Thyroid gland (tissue), 4 donors: ENCODE measurements around the gene DLG3. TPM values are rescaled to one million over a fixed set of nuclear protein-coding genes. Genes with fewer than 3 reads are reported as not detected.

ENCODE experiments used
- DNase-seq, 2 donors: peaks; one replicate each; pipeline ENCODE4 v3.0.0-alpha.2; 2019
- H3K27ac ChIP-seq, 3 donors: fragments of 200-600 bp; sonication (generic); 1 replicate in 2 of 3; 2 replicates in 1 of 3; pipeline ENCODE4 v1.5.1; 2016 to 2019; ENCODE audit warnings: mild to moderate bottlenecking in 1 of 3, moderate library complexity in 1 of 3
- H3K27me3 ChIP-seq: fragments of 200-600 bp; sonication (generic); one replicate; pipeline ENCODE4 v1.5.1; 2019
- H3K36me3 ChIP-seq, 2 donors: fragments of 200-600 bp; sonication (generic); one replicate each; pipeline ENCODE4 v1.5.1; 2016 to 2019
- H3K4me1 ChIP-seq, 2 donors: fragments of 200-600 bp; sonication (generic); one replicate each; pipeline ENCODE4 v1.5.1; 2017 to 2019
- H3K4me3 ChIP-seq, 3 donors: fragments of 200-600 bp; sonication (generic); replicated peaks in 1 of 3; 1 replicate in 2 of 3; 2 replicates in 1 of 3; pipeline ENCODE4 v1.5.1; 2016; ENCODE audit warnings: mild to moderate bottlenecking in 1 of 3
- H3K9me3 ChIP-seq: fragments of 200-600 bp; sonication (generic); one replicate; pipeline ENCODE4 v1.5.1; 2017
- CTCF ChIP-seq, 6 experiments: fragments of 200-600 bp in 3 of 6; fragments of 450-650 bp in 3 of 6; sonication (generic) in 3 of 6; IDR thresholded peaks; one replicate each; pipeline ENCODE4 v1.5.1; 2016 to 2019; ENCODE audit warnings: antibody characterized with exemption in 6 of 6, mild to moderate bottlenecking in 2 of 6, inconsistent platforms in 1 of 6, moderate library complexity in 1 of 6
- POLR2A ChIP-seq, 2 donors: fragments of 450-650 bp; IDR thresholded peaks; one replicate each; pipeline ENCODE4 v1.6.1; 2017; ENCODE audit warnings: antibody characterized with exemption in 2 of 2, mild to moderate bottlenecking in 2 of 2, moderate library complexity in 1 of 2
- WGBS, 2 donors: methylation state at CpG; one replicate each; pipeline ENCODE4 v1.1.5; 2017; 5-methylcytosine and 5-hydroxymethylcytosine counted together
- intact Hi-C: fragments of 100-400 bp; cut with DNase I; formaldehyde crosslinking; loops from one replicate; pipeline ENCODE4 v1.15.1; 2023
- total RNA-seq, 4 donors: library from RNA; depleted of rRNA; stranded (reverse); fragments of >200 nt; gene quantifications; one replicate each; pipeline ENCODE4 v1.2.3, GENCODE V29; 2016

The DLG3 gene
- total RNA-seq, 4 donors from 2014 or later = 31.4 to 79.5 (median 61.9) TPM

GRCh38 chrX:70410921-70411320, 33.7 kb upstream of the DLG3 start:
- H3K36me3 ChIP-seq = no peaks in the 10 kb centered on the region
- intact Hi-C loops = no loop called here
- H3K9me3 ChIP-seq = no peaks in the 10 kb centered on the region
- H3K27ac ChIP-seq = no peak overlapping the region
- TF ChIP-seq POLR2A (IDR thresholded peaks at IDR 0.05) (no peak), CTCF (IDR thresholded peaks at IDR 0.05) (no peak)
- DNase-seq = no peak
- no peaks in the 10 kb centered on the region for H3K4me1 ChIP-seq
- 95 to 100% methylated on average over 2 of the region's 2 CpGs for WGBS, 2 donors
- H3K27me3 ChIP-seq = no peaks in the 10 kb centered on the region
- H3K4me3 ChIP-seq = no peak overlapping the region

GRCh38 chrX:70411475-70411874, 33.2 kb upstream of the DLG3 start:
- no peak for DNase-seq
- no peaks in the 10 kb centered on the region for H3K9me3 ChIP-seq
- no peaks in the 10 kb centered on the region for H3K36me3 ChIP-seq
- H3K27me3 ChIP-seq = no peaks in the 10 kb centered on the region
- intact Hi-C loops = no loop called here
- no peak for TF ChIP-seq POLR2A (IDR thresholded peaks at IDR 0.05)
- H3K4me3 ChIP-seq = no peak overlapping the region
- H3K27ac ChIP-seq = no peak overlapping the region
- 89 to 96% methylated on average over 3 of the region's 3 CpGs for WGBS, 2 donors
- H3K4me1 ChIP-seq = no peaks in the 10 kb centered on the region

- Histone ChIP-seq H3K27ac (no peak overlapping the region), H3K36me3 (no peaks in the 10 kb centered on the region), H3K4me3 (no peak overlapping the region), H3K4me1 (no peaks in the 10 kb centered on the region), H3K27me3 (no peaks in the 10 kb centered on the region), H3K9me3 (no peaks in the 10 kb centered on the region)
- DNase-seq = no peak
- TF ChIP-seq CTCF (IDR thresholded peaks at IDR 0.05) (no peak), POLR2A (IDR thresholded peaks at IDR 0.05) (no peak)
- intact Hi-C loops = no loop called here
- 7% methylated on average over 2 of the region's 2 CpGs; no CpG with 5 or more reads in 1 of the 2 donors for WGBS, 2 donors
These were observed 23.0 kb upstream of the DLG3 start for GRCh38 chrX:70421618-70422017.

GRCh38 chrX:70422851-70423341, 21.7 kb upstream of the DLG3 start, which contains the start of gene GDPD2:
TSS of gene GDPD2 (plus strand) at chrX:70423314. CDS start at chrX:70424985, 1,671 bp downstream.
- no peak within 1 kb of the TSS for H3K27ac ChIP-seq
- WGBS, 2 donors = 10 to 40% methylated on average over 2 to 7 of the region's 11 CpGs
- H3K27me3 ChIP-seq = no peaks in the 10 kb centered on the region
- H3K36me3 ChIP-seq = no peaks in the 10 kb centered on the region
- TF ChIP-seq POLR2A (IDR thresholded peaks at IDR 0.05) = no peak
- TF ChIP-seq CTCF (IDR thresholded peaks at IDR 0.05) = peak in 4 of 6 experiments; percentile 18 to 44 (median 34)
- H3K9me3 ChIP-seq = no peaks in the 10 kb centered on the region
- no peaks in the 10 kb centered on the region for H3K4me1 ChIP-seq
- intact Hi-C loops = no loop called here
- peak; percentile 44 to 49 for DNase-seq
- H3K4me3 ChIP-seq = no peak within 1 kb of the TSS

- 75 to 76% methylated on average over 1 to 4 of the region's 10 CpGs for WGBS, 2 donors
- intact Hi-C loops = no loop called here
- Histone ChIP-seq H3K36me3 (no peaks in the 10 kb centered on the region), H3K27me3 (no peaks in the 10 kb centered on the region), H3K9me3 (no peaks in the 10 kb centered on the region), H3K4me1 (no peaks in the 10 kb centered on the region), H3K4me3 (no peak overlapping the region), H3K27ac (no peak overlapping the region)
- TF ChIP-seq POLR2A (IDR thresholded peaks at IDR 0.05) = no peak
- no peak for TF ChIP-seq CTCF (IDR thresholded peaks at IDR 0.05)
- no peak for DNase-seq
These were observed 20.5 kb upstream of the DLG3 start for GRCh38 chrX:70423936-70424675.
